Measurements from ENCODE around the gene ZNF536. TPM values are rescaled to one million over a fixed set of nuclear protein-coding genes. Genes with fewer than 3 reads are reported as not detected.
"Not testable (repeated sequence)": the region's sequence is repeated elsewhere in the genome, so short reads cannot be mapped to it uniquely, and the experiment has no call there.

The ZNF536 gene
- total RNA-seq, 1 donor from 2014 or later, result 0.43 TPM

DNA sequence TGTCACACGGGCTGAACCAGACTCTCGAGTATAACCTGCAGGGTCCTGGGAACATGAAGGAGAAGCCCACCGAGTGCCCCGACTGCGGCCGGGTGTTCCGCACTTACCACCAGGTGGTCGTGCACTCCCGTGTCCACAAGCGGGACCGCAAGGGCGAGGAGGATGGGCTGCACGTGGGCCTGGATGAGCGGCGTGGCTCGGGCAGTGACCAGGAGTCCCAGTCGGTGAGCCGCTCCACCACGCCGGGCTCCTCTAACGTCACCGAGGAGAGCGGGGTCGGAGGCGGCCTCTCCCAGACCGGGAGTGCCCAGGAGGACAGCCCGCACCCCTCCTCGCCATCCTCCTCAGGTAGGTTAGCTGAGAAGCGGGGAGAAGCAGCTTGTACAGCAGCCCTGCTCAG lies 73.2 kb downstream of the ZNF536 start:
- Histone ChIP-seq H3K4me1 (ENCODE audit: insufficient read depth, low read length) (no peaks in the 10 kb centered on the region), H3K4me2 (ENCODE audit: low read length) (no peak overlapping the region), H3K36me3 (ENCODE audit: insufficient read depth, low read length) (no peaks in the 10 kb centered on the region), H3K9ac (ENCODE audit: low read length) (no peak overlapping the region), H2AFZ (ENCODE audit: low read depth, low read length) (no peak overlapping the region), H3K4me3 (ENCODE audit: insufficient read depth, low read depth, low read length) (no peak overlapping the region), H3K27ac (ENCODE audit: low read depth, low read length) (no peak overlapping the region), H4K20me1 (ENCODE audit: insufficient read depth, low read length) (no peaks in the 10 kb centered on the region), H3K27me3 (ENCODE audit: insufficient read depth, low read length) (no peaks in the 10 kb centered on the region), H3K9me3 (ENCODE audit: insufficient read depth, low read depth, low read length) (peaks cover under 1% of the 10 kb centered on the region), H3K79me2 (ENCODE audit: insufficient read depth, low read length) (no peaks in the 10 kb centered on the region)
- Mint-ChIP-seq H3K4me1 (ENCODE audit: low read depth, unreplicated experiment) (peaks cover 18% of the 10 kb centered on the region), H3K36me3 (ENCODE audit: low read depth, unreplicated experiment) (no peaks in the 10 kb centered on the region), H3K9me3 (ENCODE audit: unreplicated experiment) (peaks cover 3% of the 10 kb centered on the region), H3K27ac (ENCODE audit: unreplicated experiment) (no peak overlapping the region), H3K4me3 (ENCODE audit: unreplicated experiment) (no peak overlapping the region), H3K27me3 (ENCODE audit: low read depth, unreplicated experiment) (peaks cover 19% of the 10 kb centered on the region)
- DNase-seq (ENCODE audit: low read depth) (no peak), FAIRE-seq (no peak)
- no peak for TF ChIP-seq EZH2 (IDR thresholded peaks at IDR 0.05; ENCODE audit: insufficient read depth, low read length)
- TF ChIP-seq, protein P1, sequence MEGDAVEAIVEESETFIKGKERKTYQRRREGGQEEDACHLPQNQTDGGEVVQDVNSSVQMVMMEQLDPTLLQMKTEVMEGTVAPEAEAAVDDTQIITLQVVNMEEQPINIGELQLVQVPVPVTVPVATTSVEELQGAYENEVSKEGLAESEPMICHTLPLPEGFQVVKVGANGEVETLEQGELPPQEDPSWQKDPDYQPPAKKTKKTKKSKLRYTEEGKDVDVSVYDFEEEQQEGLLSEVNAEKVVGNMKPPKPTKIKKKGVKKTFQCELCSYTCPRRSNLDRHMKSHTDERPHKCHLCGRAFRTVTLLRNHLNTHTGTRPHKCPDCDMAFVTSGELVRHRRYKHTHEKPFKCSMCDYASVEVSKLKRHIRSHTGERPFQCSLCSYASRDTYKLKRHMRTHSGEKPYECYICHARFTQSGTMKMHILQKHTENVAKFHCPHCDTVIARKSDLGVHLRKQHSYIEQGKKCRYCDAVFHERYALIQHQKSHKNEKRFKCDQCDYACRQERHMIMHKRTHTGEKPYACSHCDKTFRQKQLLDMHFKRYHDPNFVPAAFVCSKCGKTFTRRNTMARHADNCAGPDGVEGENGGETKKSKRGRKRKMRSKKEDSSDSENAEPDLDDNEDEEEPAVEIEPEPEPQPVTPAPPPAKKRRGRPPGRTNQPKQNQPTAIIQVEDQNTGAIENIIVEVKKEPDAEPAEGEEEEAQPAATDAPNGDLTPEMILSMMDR (IDR thresholded peaks at IDR 0.05; ENCODE audit: insufficient read depth, low read depth, low read length), result no peak

GRCh38 chr19:30446120-30446519 lies 73.9 kb downstream of the ZNF536 start:
- H3K36me3 ChIP-seq (ENCODE audit: insufficient read depth, low read length); H3K4me3 ChIP-seq (ENCODE audit: insufficient read depth, low read depth, low read length); H3K9ac ChIP-seq (ENCODE audit: low read length); H3K4me1 ChIP-seq (ENCODE audit: insufficient read depth, low read length); H3K27ac ChIP-seq (ENCODE audit: low read depth, low read length); H3K9me3 ChIP-seq (ENCODE audit: insufficient read depth, low read depth, low read length); H4K20me1 ChIP-seq (ENCODE audit: insufficient read depth, low read length); H3K27me3 ChIP-seq (ENCODE audit: insufficient read depth, low read length); FAIRE-seq; H3K36me3 Mint-ChIP-seq (ENCODE audit: low read depth, unreplicated experiment); H3K9me3 Mint-ChIP-seq (ENCODE audit: unreplicated experiment); H3K79me2 ChIP-seq (ENCODE audit: insufficient read depth, low read length); H2AFZ ChIP-seq (ENCODE audit: low read depth, low read length); DNase-seq (ENCODE audit: low read depth); H3K4me2 ChIP-seq (ENCODE audit: low read length); H3K4me3 Mint-ChIP-seq (ENCODE audit: unreplicated experiment); H3K27ac Mint-ChIP-seq (ENCODE audit: unreplicated experiment): not testable (repeated sequence)
- Mint-ChIP-seq H3K27me3 (ENCODE audit: low read depth, unreplicated experiment) (peaks cover 15% of the 10 kb centered on the region), H3K4me1 (ENCODE audit: low read depth, unreplicated experiment) (peaks cover 18% of the 10 kb centered on the region)

DNA sequence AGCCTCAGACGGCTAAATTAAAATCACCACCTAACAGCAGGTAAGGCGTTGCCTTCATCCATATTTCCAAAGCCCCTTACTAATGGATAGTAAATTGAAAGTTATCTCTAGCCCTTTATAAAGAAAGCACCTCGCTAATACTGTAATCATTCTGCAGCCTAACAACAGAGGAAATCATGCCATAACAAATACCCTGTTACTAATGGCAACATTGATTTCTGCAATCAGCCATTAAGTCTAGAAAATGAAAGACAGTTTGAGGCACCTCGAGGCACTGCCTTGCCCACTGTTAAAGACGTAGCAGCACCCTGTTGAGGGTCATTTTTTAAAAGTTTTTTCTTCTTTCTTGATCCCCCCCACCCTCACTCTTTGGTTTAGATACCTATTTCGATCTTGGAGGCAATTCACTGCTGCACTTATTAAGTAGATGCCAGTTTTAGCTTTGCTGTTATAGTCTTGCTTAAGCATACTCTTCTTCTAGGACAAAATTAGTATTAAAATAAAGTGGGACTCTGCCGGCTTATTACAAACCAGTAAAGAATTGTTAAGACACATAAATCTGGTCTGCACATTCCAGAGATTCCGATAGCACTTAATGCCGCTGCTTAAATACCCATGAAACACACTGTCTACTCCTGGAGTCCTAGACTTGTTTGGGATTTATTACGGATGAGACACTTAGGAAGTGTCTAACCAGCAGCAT lies 74.8 kb downstream of the ZNF536 start:
- DNase-seq (ENCODE audit: low read depth) (peak; percentile 6), FAIRE-seq (no peak)
- H3K4me2 ChIP-seq (ENCODE audit: low read length), result no peak overlapping the region
- no peak overlapping the region for H2AFZ ChIP-seq (ENCODE audit: low read depth, low read length)
- no peaks in the 10 kb centered on the region for H3K36me3 ChIP-seq (ENCODE audit: insufficient read depth, low read length)
- no peaks in the 10 kb centered on the region for H3K79me2 ChIP-seq (ENCODE audit: insufficient read depth, low read length)
- H3K27me3 ChIP-seq (ENCODE audit: insufficient read depth, low read length), result no peaks in the 10 kb centered on the region
- H3K4me3 Mint-ChIP-seq (ENCODE audit: unreplicated experiment), result no peak overlapping the region
- H3K27ac ChIP-seq (ENCODE audit: low read depth, low read length), result no peak overlapping the region
- TF ChIP-seq, protein P1 (IDR thresholded peaks at IDR 0.05; ENCODE audit: insufficient read depth, low read depth, low read length), result no peak
- no peak for TF ChIP-seq EZH2 (IDR thresholded peaks at IDR 0.05; ENCODE audit: insufficient read depth, low read length)
- H3K27me3 Mint-ChIP-seq (ENCODE audit: low read depth, unreplicated experiment), result peaks cover 13% of the 10 kb centered on the region
- H3K4me3 ChIP-seq (ENCODE audit: insufficient read depth, low read depth, low read length), result no peak overlapping the region
- no peaks in the 10 kb centered on the region for H4K20me1 ChIP-seq (ENCODE audit: insufficient read depth, low read length)
- no peak overlapping the region for H3K27ac Mint-ChIP-seq (ENCODE audit: unreplicated experiment)
- H3K9me3 ChIP-seq (ENCODE audit: insufficient read depth, low read depth, low read length), result no peaks in the 10 kb centered on the region
- peaks cover 18% of the 10 kb centered on the region for H3K4me1 Mint-ChIP-seq (ENCODE audit: low read depth, unreplicated experiment)
- no peak overlapping the region for H3K9ac ChIP-seq (ENCODE audit: low read length)
- H3K4me1 ChIP-seq (ENCODE audit: insufficient read depth, low read length), result no peaks in the 10 kb centered on the region
- H3K36me3 Mint-ChIP-seq (ENCODE audit: low read depth, unreplicated experiment), result no peaks in the 10 kb centered on the region
- H3K9me3 Mint-ChIP-seq (ENCODE audit: unreplicated experiment), result no peaks in the 10 kb centered on the region

All from astrocyte (in vitro differentiated cells and primary cell).